Measurements from ENCODE around the gene PDXP. TPM values are rescaled to one million over a fixed set of nuclear protein-coding genes. Genes with fewer than 3 reads are reported as not detected.

Gene PDXP
- total and polyA plus RNA-seq, 2 donors (not counting 3 experiments of a cell fraction or from before 2014, with no cell fraction given): 18.0 to 20.0 TPM

- Histone ChIP-seq H3K4me2 (ENCODE audit: insufficient read depth, low read length) (peak overlapping the region; percentile 79), H4K20me1 (replicated peaks; ENCODE audit: control insufficient read depth, extremely low read depth, insufficient read depth, low read length) (no peaks in the 10 kb centered on the region), H3K4me3 (replicated peaks in 1 of 3; ENCODE audit: insufficient read depth in 1 of 3, low read depth in 1 of 3, low read length in 3 of 3) (peak overlapping the region; percentile 63 to 76 (median 66)), H3K9ac (replicated peaks; ENCODE audit: extremely low read depth, insufficient read depth, low read length) (peak overlapping the region; percentile 54), H3K27ac (ENCODE audit: insufficient read depth, low read depth, low read length) (peak overlapping the region; percentile 81), H2AFZ (ENCODE audit: low read depth, low read length) (no peak overlapping the region), H3K79me2 (ENCODE audit: control insufficient read depth, insufficient read depth, low read length) (peaks cover 28% of the 10 kb centered on the region), H3K27me3 (ENCODE audit: control insufficient read depth in 2 of 2, insufficient read depth in 2 of 2, low read length in 2 of 2) (no peaks in the 10 kb centered on the region), H3K9me3 (replicated peaks; ENCODE audit: control insufficient read depth, insufficient read depth, low read length) (no peaks in the 10 kb centered on the region), H3K9me1 (replicated peaks; ENCODE audit: control insufficient read depth, extremely low read depth, insufficient read depth, low read length) (no peaks in the 10 kb centered on the region), H3K4me1 (ENCODE audit: control insufficient read depth, extremely low read depth, insufficient read depth, low read length) (peaks cover 9% of the 10 kb centered on the region), H3K36me3 (ENCODE audit: control insufficient read depth in 2 of 2, extremely low read depth in 1 of 2, insufficient read depth in 2 of 2, low read length in 2 of 2) (peaks cover 7 to 8% of the 10 kb centered on the region in 2 experiments)
- BruUV-seq (replicated peaks): no TSS peak
- CTCF ChIA-PET: interaction anchor here (1.1 to 4.0 kb wide), 5 partner anchors 10 to 43 kb away, joined by 3 to 70 read pairs (median 14); partner anchors contain the start of genes NOL12 and PDXP
- FAIRE-seq: peak; percentile 48
- TF ChIP-seq POLR2A (IDR thresholded peaks at IDR 0.05; ENCODE audit: low read depth, low read length) (no peak), FOS (IDR thresholded peaks at IDR 0.05; ENCODE audit: borderline replicate concordance, insufficient read depth, low read length) (no peak), JUN (IDR thresholded peaks at IDR 0.05; ENCODE audit: borderline replicate concordance, insufficient read depth, insufficient read length, low read depth) (no peak), CTCF (IDR thresholded peaks at IDR 0.05; ENCODE audit: extremely low read depth in 1 of 2, insufficient read depth in 1 of 2, low read depth in 1 of 2, low read length in 2 of 2) (no peak), EZH2 (IDR thresholded peaks at IDR 0.05; ENCODE audit: borderline replicate concordance, low read depth, low read length, severe bottlenecking) (no peak), GATA2 (IDR thresholded peaks at IDR 0.05; ENCODE audit: insufficient read depth, insufficient read length, low read depth, low read length) (no peak), MYC (IDR thresholded peaks at IDR 0.05; ENCODE audit: low read depth, low read length) (no peak), MAX (IDR thresholded peaks at IDR 0.05; ENCODE audit: insufficient read depth, insufficient read length) (no peak), POLR2AphosphoS5 (IDR thresholded peaks at IDR 0.05; ENCODE audit: insufficient read depth, low read depth, low read length) (no peak)
- dilution Hi-C loops (cut with MboI; ENCODE audit: extremely low pct_ligation_motif_present, low sequenced_read_pairs): no loop called here
- POLR2A ChIA-PET: interaction anchor here (1.3 to 1.6 kb wide), 2 partner anchors 10 to 18 kb away, joined by 4 to 8 read pairs; partner anchors contain the start of genes NOL12 and PDXP
- intact Hi-C loops (cut with micrococcal nuclease): loop anchor here (1.0 to 5.0 kb wide), 5 partner anchors 18 to 116 kb away; partner anchors contain the start of genes CDC42EP1 and PDXP
- peak; percentile 23 for DNase-seq (ENCODE audit: low read depth, low spot score)
These were observed 17.6 kb downstream of the PDXP start for GRCh38 chr22:37675930-37676735.

All from endothelial cell of umbilical vein (primary cell).